GM12872 (cell line): Measurements from ENCODE around the gene TNP2.

Source experiments
- TF ChIP-seq, protein P1 (sequence below): IDR thresholded peaks from 3 replicates; pipeline ENCODE4 v1.5.1; 2011; ENCODE audit warnings: low read depth, mild to moderate bottlenecking, low read length, moderate library complexity; ENCODE audit not compliant: insufficient read depth

Gene TNP2

DNA sequence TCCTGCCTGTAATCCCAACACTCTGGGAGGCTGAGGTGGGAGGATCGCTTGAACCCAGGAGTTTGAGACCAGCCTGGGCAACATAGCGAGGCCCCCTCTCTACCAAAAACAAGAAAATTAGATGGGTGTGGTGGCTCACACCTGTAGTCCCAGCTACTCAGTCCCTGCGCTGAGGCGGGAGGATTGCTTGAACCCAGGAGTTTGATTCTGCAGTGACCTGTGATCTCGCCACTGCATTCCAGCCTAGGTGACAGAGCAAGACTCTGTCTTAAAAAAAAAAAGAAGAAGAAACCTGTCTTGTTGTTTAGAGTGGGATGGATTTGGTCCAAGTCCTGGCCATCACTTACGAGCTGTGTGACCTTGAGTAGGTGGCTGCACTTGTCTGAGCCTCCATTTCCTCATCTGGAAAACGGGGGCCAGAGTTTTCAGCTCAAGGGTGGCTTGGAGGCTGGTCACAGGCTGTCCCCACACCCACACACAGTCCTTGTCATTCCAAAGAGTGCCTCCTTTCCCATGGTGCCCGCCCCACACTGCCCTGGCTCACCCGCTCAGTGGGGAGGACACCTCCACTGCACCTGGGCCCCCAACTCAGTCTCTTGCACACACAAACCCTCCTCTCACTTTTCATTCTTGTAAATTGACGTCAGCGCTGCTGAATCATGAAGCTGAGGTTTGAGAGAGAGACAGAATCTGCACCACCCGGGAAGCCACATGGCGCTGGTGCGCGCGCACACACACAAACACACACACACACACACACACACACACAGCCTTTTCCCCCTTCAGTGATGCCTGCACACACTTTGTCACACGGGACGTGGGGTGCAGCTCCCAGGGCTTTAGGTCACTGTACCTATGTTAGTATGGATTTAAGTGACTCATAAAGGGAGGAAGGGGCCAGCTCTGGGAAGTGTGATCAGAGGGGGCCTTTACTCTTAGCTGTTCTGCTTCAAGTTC is 17.3 kb downstream of the TNP2 start:
- TF ChIP-seq, protein P1, sequence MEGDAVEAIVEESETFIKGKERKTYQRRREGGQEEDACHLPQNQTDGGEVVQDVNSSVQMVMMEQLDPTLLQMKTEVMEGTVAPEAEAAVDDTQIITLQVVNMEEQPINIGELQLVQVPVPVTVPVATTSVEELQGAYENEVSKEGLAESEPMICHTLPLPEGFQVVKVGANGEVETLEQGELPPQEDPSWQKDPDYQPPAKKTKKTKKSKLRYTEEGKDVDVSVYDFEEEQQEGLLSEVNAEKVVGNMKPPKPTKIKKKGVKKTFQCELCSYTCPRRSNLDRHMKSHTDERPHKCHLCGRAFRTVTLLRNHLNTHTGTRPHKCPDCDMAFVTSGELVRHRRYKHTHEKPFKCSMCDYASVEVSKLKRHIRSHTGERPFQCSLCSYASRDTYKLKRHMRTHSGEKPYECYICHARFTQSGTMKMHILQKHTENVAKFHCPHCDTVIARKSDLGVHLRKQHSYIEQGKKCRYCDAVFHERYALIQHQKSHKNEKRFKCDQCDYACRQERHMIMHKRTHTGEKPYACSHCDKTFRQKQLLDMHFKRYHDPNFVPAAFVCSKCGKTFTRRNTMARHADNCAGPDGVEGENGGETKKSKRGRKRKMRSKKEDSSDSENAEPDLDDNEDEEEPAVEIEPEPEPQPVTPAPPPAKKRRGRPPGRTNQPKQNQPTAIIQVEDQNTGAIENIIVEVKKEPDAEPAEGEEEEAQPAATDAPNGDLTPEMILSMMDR = no peak

DNA sequence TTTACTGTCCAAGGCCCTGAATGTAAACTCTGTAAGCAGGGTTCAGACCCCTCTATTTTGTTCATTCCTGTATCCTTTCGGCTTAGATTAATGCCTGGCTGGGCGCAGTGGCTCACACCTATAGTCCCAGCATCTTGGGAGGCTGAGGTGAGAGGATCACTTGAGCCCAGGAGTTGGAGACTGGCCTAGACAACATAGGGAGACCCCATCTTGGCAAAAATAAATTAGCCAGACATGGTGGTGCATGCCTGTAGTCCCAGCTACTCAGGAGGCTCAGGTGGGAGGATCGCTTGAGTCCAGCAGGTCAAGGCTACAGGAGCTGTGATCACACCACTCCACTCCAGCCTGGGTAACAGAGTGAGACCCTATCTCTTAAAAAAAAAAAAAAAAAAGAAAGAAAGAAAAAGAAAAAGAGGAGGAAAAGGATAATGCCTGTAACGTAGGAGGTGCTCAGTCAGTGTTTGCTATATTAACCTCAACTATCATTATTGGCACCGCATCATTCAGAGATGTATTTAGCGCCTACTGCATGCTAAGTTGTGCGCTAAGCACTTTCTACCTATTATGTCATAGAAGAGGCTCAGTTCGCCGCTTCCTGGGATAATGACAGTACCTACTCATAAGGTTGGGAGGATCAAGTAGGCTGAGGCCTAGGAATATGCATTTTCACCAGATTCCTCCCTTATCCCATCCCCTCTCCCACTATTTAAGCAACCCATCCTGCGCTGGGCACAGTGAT is 18.2 kb downstream of the TNP2 start:
- TF ChIP-seq, protein P1 = no peak

DNA sequence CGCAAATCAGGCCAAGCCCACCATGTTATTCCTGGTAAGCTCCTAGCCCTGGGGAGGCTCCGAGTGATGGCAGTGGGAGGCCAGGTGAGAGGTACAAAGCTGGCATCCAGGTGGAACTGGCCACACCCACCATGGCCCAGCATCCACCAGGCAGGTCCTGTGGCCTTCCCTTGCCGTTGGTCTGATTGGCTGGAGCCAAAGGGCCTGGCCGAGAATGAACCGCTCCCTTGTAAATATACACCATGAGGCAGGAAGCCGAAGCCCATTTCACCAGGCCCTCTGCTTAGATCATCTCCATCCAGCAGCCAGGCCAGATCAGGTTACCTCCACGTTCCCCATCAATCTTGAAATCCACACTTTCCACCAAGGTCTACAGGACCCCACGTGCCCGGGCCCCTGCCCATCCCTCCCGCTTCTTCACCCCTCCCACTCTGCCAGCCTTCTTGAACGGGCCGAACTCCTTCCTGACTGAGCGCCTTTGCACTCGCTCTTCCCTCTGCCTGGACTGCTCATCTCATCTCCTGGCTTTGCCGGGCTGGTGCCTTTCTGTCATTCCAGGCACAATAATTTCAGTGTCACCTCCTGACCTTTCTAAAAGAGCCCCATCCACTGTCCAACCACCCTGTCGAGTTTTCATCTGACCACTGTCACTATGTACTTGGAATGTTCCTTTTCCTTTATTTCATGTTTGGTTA is 18.9 kb downstream of the TNP2 start:
- TF ChIP-seq, protein P1 = no peak

DNA sequence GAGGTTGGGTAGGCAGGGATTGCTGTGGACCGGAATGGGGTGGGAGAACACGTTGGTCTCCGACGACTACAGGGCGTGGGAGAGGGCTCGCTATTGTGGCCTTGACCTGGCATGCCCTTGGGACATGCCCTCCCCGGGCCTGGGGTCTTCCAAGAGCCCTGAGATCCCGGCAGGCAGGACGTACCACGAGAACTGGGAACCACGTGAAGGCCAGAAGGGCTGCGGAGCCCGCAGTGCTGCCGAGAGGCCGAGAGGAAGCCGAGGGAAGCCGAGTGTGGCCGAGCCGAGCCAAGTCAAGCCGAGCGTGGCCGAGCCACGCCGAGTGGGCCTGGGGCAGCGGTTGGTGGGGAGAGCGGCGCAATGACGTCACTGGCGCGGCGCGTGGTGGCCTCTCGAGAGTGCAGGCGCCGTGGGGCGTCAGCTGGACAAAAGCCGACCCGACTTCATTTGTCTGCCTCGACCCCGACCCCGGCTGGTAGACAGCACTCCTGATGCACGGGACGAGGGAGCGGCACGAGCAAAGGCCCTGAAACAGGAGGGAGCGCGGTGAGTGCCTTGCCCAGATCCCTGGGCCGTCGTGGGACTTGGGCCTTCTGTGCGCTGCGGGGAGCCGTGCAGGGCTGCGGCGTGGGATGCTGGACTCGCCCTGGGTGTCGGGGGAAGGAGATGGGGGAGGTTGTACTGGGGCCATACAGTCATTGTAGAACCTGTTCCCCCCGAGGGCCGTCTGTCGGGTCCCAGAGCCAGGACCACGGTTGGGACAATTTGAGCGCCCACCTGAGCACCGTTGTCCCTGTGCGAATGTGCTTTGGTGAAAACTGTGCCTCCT is 19.7 kb downstream of the TNP2 start:
- TF ChIP-seq, protein P1 = no peak

DNA sequence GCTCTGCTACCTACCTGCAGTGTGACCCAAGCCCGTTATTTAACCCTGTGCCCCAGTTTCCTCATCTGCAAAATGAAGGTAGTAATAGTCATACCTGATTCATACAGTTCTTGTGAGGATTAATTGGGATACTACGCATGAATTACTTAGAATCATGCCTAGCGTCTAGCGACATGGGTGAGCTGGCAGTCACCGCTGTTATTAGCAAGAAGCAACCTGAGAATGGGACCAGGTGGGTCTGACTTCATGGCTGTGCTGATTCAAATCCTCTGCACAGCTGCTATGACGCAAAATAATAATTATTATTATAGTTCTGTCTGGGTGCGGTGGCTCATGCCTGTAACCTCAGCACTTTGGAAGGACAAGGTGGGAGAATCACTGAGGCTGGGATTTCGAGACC is 21.0 kb downstream of the TNP2 start:
- TF ChIP-seq, protein P1 = no peak

DNA sequence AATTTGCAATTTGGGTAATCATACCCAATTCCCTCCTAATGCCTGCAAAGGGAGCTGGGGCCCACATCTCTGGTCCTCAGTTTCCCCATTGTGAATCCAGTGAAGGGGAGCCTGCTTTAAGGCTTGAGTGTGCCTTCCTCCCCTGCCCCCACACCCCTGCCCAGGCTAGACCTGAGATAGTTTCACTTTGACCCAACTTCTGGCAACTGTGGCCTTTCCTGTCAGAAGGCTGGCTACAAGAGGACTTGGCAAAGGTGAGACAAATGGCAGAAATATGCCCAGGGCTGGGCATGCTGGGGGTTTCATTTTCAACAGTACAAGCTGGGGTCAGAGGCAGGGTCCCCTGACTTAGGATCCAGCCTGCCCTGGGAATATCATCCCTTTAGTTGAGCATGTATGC is 23.1 kb downstream of the TNP2 start:
- TF ChIP-seq, protein P1 = no peak
